ENCODE data around the gene GALR2.

DNA sequence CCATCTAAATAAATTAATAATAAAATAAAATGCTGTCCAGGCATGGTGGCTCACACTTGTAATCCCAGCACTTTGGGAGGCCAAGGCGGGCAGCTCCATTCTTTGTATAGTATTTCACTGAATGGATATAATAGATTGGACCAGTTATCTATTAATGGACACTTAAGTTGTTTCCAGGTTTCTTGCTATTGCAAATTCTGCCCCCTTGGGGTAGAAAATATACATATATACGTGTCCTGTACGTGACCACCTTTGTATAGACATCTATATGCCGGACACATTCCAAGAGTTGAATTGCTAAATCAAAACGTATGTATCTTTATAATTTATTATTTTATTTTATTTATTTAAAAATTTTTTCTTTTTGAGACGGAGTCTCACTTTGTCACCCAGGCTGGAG is 32.9 kb downstream of the GALR2 start:
- TF ChIP-seq, protein P1, sequence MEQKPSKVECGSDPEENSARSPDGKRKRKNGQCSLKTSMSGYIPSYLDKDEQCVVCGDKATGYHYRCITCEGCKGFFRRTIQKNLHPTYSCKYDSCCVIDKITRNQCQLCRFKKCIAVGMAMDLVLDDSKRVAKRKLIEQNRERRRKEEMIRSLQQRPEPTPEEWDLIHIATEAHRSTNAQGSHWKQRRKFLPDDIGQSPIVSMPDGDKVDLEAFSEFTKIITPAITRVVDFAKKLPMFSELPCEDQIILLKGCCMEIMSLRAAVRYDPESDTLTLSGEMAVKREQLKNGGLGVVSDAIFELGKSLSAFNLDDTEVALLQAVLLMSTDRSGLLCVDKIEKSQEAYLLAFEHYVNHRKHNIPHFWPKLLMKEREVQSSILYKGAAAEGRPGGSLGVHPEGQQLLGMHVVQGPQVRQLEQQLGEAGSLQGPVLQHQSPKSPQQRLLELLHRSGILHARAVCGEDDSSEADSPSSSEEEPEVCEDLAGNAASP (IDR thresholded peaks at IDR 0.05): no peak
- TF ChIP-seq GTF2F1 (IDR thresholded peaks at IDR 0.05; ENCODE audit: low read depth, low read length): no peak
- TF ChIP-seq, protein P2, sequence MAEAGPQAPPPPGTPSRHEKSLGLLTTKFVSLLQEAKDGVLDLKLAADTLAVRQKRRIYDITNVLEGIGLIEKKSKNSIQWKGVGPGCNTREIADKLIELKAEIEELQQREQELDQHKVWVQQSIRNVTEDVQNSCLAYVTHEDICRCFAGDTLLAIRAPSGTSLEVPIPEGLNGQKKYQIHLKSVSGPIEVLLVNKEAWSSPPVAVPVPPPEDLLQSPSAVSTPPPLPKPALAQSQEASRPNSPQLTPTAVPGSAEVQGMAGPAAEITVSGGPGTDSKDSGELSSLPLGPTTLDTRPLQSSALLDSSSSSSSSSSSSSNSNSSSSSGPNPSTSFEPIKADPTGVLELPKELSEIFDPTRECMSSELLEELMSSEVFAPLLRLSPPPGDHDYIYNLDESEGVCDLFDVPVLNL (CRISPR knock-in tag; IDR thresholded peaks at IDR 0.05; ENCODE audit: low read depth): no peak
- no peak for TF ChIP-seq KAT2B (IDR thresholded peaks at IDR 0.05; ENCODE audit: low read depth, low read length)
- no peak for TF ChIP-seq PPARD (CRISPR knock-in tag; IDR thresholded peaks at IDR 0.05)
- TF ChIP-seq CHD2 (IDR thresholded peaks at IDR 0.05; ENCODE audit: low read depth, low read length): no peak
- TF ChIP-seq NFXL1 (CRISPR knock-in tag; IDR thresholded peaks at IDR 0.05): no peak
- TF ChIP-seq, protein P3, sequence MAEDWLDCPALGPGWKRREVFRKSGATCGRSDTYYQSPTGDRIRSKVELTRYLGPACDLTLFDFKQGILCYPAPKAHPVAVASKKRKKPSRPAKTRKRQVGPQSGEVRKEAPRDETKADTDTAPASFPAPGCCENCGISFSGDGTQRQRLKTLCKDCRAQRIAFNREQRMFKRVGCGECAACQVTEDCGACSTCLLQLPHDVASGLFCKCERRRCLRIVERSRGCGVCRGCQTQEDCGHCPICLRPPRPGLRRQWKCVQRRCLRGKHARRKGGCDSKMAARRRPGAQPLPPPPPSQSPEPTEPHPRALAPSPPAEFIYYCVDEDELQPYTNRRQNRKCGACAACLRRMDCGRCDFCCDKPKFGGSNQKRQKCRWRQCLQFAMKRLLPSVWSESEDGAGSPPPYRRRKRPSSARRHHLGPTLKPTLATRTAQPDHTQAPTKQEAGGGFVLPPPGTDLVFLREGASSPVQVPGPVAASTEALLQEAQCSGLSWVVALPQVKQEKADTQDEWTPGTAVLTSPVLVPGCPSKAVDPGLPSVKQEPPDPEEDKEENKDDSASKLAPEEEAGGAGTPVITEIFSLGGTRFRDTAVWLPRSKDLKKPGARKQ (CRISPR knock-in tag; IDR thresholded peaks at IDR 0.05): no peak
- TF ChIP-seq HDAC2 (IDR thresholded peaks at IDR 0.05): no peak

Data from K562 (cell line).